Retinal pigment epithelial cell (primary cell): Measurements from ENCODE around the gene TPRG1.

Experiments used
- DNase-seq: peaks from one replicate; pipeline ENCODE4 v3.0.0-alpha.2; 2010; ENCODE audit warnings: low read depth
- H3K4me3 ChIP-seq: 2 replicates; pipeline ENCODE4 v1.5.1; 2011; ENCODE audit warnings: mild to moderate bottlenecking, low read length, control low read depth, moderate library complexity
- TF ChIP-seq, protein P1 (sequence below): conservative IDR thresholded peaks from 2 replicates; pipeline ENCODE4 v1.5.1; 2011; ENCODE audit warnings: low read depth, low read length, control low read depth, inconsistent platforms

The TPRG1 gene

DNA sequence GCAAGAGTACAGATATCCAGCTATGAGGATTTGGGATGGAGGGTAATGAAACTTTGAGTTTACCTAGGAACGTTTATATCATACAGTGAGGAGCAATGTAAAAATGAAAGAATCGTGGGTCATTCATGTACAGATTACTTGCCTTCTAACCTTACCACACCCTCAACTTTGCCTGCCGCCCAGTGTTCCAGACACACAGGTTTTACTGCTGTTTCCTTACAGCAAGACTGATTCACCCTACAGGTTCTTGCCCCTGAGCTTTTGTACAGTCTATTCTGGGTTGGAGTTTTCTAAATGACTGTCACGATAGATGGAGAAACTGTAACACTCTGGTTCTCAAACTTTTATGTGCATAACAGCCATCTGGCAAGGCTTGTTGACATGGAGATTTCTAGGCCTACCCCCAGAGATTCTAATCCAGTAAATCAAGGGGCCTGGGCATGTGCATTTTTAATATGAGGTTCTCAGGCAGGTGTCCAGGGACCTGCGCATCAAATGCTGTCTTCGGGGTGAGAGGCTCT lies 6.6 kb upstream of the TPRG1 start:
- TF ChIP-seq, protein P1, sequence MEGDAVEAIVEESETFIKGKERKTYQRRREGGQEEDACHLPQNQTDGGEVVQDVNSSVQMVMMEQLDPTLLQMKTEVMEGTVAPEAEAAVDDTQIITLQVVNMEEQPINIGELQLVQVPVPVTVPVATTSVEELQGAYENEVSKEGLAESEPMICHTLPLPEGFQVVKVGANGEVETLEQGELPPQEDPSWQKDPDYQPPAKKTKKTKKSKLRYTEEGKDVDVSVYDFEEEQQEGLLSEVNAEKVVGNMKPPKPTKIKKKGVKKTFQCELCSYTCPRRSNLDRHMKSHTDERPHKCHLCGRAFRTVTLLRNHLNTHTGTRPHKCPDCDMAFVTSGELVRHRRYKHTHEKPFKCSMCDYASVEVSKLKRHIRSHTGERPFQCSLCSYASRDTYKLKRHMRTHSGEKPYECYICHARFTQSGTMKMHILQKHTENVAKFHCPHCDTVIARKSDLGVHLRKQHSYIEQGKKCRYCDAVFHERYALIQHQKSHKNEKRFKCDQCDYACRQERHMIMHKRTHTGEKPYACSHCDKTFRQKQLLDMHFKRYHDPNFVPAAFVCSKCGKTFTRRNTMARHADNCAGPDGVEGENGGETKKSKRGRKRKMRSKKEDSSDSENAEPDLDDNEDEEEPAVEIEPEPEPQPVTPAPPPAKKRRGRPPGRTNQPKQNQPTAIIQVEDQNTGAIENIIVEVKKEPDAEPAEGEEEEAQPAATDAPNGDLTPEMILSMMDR = no peak
- H3K4me3 ChIP-seq = no peak overlapping the region
- no peak for DNase-seq

GRCh38 chr3:189166321-189166720 lies 5.5 kb upstream of the TPRG1 start:
- TF ChIP-seq, protein P1 = no peak
- no peak for DNase-seq
- no peak overlapping the region for H3K4me3 ChIP-seq

GRCh38 chr3:189167027-189167766 lies 4.6 kb upstream of the TPRG1 start:
- DNase-seq = no peak
- H3K4me3 ChIP-seq = no peak overlapping the region
- TF ChIP-seq, protein P1 = no peak

GRCh38 chr3:189168711-189169110 lies 3.1 kb upstream of the TPRG1 start:
- TF ChIP-seq, protein P1 = no peak
- DNase-seq = no peak
- no peak overlapping the region for H3K4me3 ChIP-seq

DNA sequence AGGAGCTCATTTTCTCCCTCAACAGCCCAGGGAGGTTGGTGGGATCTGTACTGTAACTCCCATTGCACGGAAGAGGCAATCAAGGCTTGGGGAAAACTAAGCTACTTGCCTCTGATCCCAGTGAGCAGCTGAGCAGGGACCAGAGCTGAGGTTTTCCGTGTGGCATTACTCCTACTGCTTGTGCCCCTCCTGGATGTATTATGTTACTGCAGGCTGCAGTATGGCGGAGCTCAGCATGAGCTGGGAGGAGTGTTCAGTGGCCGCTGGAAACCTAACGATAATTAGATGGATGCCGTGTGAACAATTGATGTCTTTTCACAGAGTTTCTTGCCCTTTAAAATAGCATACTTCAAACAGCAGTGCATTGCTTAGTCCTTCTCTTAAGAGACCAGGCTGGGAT lies 2.0 kb upstream of the TPRG1 start:
- H3K4me3 ChIP-seq = no peak overlapping the region
- DNase-seq = no peak
- TF ChIP-seq, protein P1 = peak; percentile 1

GRCh38 chr3:189170559-189170958 lies 1.2 kb upstream of the TPRG1 start:
- no peak for DNase-seq
- TF ChIP-seq, protein P1 = no peak
- no peak overlapping the region for H3K4me3 ChIP-seq

DNA sequence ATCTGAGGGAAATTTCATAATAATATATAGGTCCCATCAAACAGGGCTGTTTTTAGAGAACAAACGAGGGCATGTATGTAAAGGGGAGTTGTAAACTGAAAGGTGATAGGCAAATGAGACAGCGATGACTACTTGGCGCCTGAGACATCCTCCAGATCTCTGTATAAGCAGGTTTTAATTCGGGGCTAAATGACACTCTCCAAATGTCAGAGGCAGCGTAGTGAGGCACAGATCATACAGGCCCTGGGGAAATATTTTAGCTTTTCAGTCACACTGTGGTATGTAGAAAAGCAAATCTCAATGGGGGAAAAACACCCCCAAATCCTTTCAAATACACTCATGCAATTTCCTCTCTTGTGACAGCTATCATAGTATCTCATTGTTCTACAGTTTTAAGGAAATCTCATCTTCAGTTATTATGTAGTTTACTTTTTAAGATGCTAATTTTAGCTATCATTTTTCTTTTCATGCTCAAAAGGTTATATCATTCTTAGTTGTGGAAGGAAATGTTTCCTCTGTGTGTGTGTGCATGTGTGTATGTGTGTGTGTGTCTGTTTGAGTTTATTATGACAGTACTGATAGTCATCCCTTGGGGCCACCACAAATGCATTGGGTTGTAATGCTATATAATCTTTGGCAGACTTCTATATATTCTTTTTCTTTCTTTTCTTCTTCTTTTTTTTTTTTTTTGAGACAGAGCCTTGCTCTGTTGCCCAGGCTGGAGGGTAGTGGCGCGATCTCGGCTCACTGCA lies 1.1 kb downstream of the TPRG1 start:
- TF ChIP-seq, protein P1 = no peak
- DNase-seq = no peak
- no peak overlapping the region for H3K4me3 ChIP-seq
